ENCODE measurements around the gene EXOSC7.

The EXOSC7 gene

GRCh38 chr3:45055032-45055410 is 79.0 kb downstream of the EXOSC7 start:
- Histone ChIP-seq H4K20me1 (ENCODE audit: insufficient read depth) (no peaks in the 10 kb centered on the region), H2AFZ (ENCODE audit: low read depth) (no peak overlapping the region), H3K4me2 (no peak overlapping the region), H3K79me2 (ENCODE audit: insufficient read depth, low read depth) (no peaks in the 10 kb centered on the region), H3K36me3 (ENCODE audit: insufficient read depth) (no peaks in the 10 kb centered on the region), H3K9ac (no peak overlapping the region), H3K4me1 (ENCODE audit: low read depth, poor library complexity, severe bottlenecking) (no peaks in the 10 kb centered on the region), H3K27me3 (ENCODE audit: insufficient read depth, low read depth) (no peaks in the 10 kb centered on the region), H3K27ac (no peak overlapping the region), H3K4me3 (IDR thresholded peaks at IDR 0.05; ENCODE audit: insufficient read depth, low read depth, low read length) (no peak overlapping the region)
- TF ChIP-seq CTCF (conservative IDR thresholded peaks at IDR 0.05; ENCODE audit: low read depth, low read length), result no peak

- no peak overlapping the region for H3K9ac ChIP-seq
- no peaks in the 10 kb centered on the region for H4K20me1 ChIP-seq (ENCODE audit: insufficient read depth)
- no peaks in the 10 kb centered on the region for H3K27me3 ChIP-seq (ENCODE audit: insufficient read depth, low read depth)
- no peak overlapping the region for H3K4me3 ChIP-seq (IDR thresholded peaks at IDR 0.05; ENCODE audit: insufficient read depth, low read depth, low read length)
- H3K36me3 ChIP-seq (ENCODE audit: insufficient read depth), result no peaks in the 10 kb centered on the region
- TF ChIP-seq CTCF (conservative IDR thresholded peaks at IDR 0.05; ENCODE audit: low read depth, low read length), result peak; percentile 22; the same call in 1 of the 2 replicates
- no peak overlapping the region for H2AFZ ChIP-seq (ENCODE audit: low read depth)
- no peak overlapping the region for H3K4me2 ChIP-seq
- H3K4me1 ChIP-seq (ENCODE audit: low read depth, poor library complexity, severe bottlenecking), result no peaks in the 10 kb centered on the region
- H3K27ac ChIP-seq, result no peak overlapping the region
- H3K79me2 ChIP-seq (ENCODE audit: insufficient read depth, low read depth), result no peaks in the 10 kb centered on the region
Measured at GRCh38 chr3:45055411-45056143, 79.5 kb downstream of the EXOSC7 start.

- H3K4me2 ChIP-seq, result no peak overlapping the region
- H3K27me3 ChIP-seq (ENCODE audit: insufficient read depth, low read depth), result no peaks in the 10 kb centered on the region
- H3K79me2 ChIP-seq (ENCODE audit: insufficient read depth, low read depth), result no peaks in the 10 kb centered on the region
- H3K9ac ChIP-seq, result no peak overlapping the region
- no peak overlapping the region for H2AFZ ChIP-seq (ENCODE audit: low read depth)
- H3K27ac ChIP-seq, result no peak overlapping the region
- H4K20me1 ChIP-seq (ENCODE audit: insufficient read depth), result no peaks in the 10 kb centered on the region
- H3K4me3 ChIP-seq (IDR thresholded peaks at IDR 0.05; ENCODE audit: insufficient read depth, low read depth, low read length), result no peak overlapping the region
- H3K4me1 ChIP-seq (ENCODE audit: low read depth, poor library complexity, severe bottlenecking), result no peaks in the 10 kb centered on the region
- no peaks in the 10 kb centered on the region for H3K36me3 ChIP-seq (ENCODE audit: insufficient read depth)
- no peak for TF ChIP-seq CTCF (conservative IDR thresholded peaks at IDR 0.05; ENCODE audit: low read depth, low read length)
Measured at GRCh38 chr3:45056608-45057301, 80.7 kb downstream of the EXOSC7 start.

- no peak overlapping the region for H3K27ac ChIP-seq
Measured at GRCh38 chr3:45057557-45057956, 81.5 kb downstream of the EXOSC7 start.

More at GRCh38 chr3:45057557-45057956, 81.5 kb downstream of the EXOSC7 start:
- Histone ChIP-seq H3K9ac (no peak overlapping the region), H3K79me2 (ENCODE audit: insufficient read depth, low read depth) (no peaks in the 10 kb centered on the region), H3K4me3 (IDR thresholded peaks at IDR 0.05; ENCODE audit: insufficient read depth, low read depth, low read length) (no peak overlapping the region), H3K27me3 (ENCODE audit: insufficient read depth, low read depth) (no peaks in the 10 kb centered on the region), H2AFZ (ENCODE audit: low read depth) (no peak overlapping the region), H3K4me2 (no peak overlapping the region), H3K36me3 (ENCODE audit: insufficient read depth) (no peaks in the 10 kb centered on the region), H4K20me1 (ENCODE audit: insufficient read depth) (no peaks in the 10 kb centered on the region), H3K4me1 (ENCODE audit: low read depth, poor library complexity, severe bottlenecking) (no peaks in the 10 kb centered on the region)
- TF ChIP-seq CTCF (conservative IDR thresholded peaks at IDR 0.05; ENCODE audit: low read depth, low read length), result no peak

Measured in KMS-11 (cell line).